Mucosa of gallbladder (tissue), 1 donor: ENCODE data around the gene ODF2L. TPM values are rescaled to one million over a fixed set of nuclear protein-coding genes. Genes with fewer than 3 reads are reported as not detected.

ENCODE experiments used
- DNase-seq: peaks from one replicate; pipeline ENCODE4 v3.0.0-alpha.2; 2020; ENCODE audit warnings: low spot score
- total RNA-seq: library from RNA; stranded (reverse); gene quantifications from one replicate; pipeline ENCODE4 v1.2.1, GENCODE V29; 2021
- donor health status: DM: no; HTN: no; CAD: no.

Gene ODF2L
- total RNA-seq, 1 donor from 2014 or later: 28.3 TPM

- no peak for DNase-seq
Measured at GRCh38 chr1:86318436-86318835, 77.7 kb downstream of the ODF2L start.

GRCh38 chr1:86317926-86318325, 78.2 kb downstream of the ODF2L start:
- no peak for DNase-seq

GRCh38 chr1:86305731-86306130, 90.4 kb downstream of the ODF2L start:
- no peak for DNase-seq

GRCh38 chr1:86303041-86303690, 93.0 kb downstream of the ODF2L start:
- DNase-seq: no peak

Other genes starting within 250 kb of the ODF2L start
- 1.5 TPM for gene COL24A1, start 239.6 kb downstream of the ODF2L start, total RNA-seq
- not detected for gene CLCA2, start 27.8 kb upstream of the ODF2L start, total RNA-seq
- gene CLCA1, start 72.6 kb upstream of the ODF2L start, total RNA-seq: 0.37 TPM
- gene CLCA4, start 150.8 kb upstream of the ODF2L start, total RNA-seq: 0.20 TPM